Mucosa of stomach (tissue), 1 donor: Measurements from ENCODE around the gene MNS1.
"Not testable (repeated sequence)": the region's sequence is repeated elsewhere in the genome, so short reads cannot be mapped to it uniquely, and the experiment has no call there.

Experiments used
- H3K27me3 ChIP-seq: one replicate; pipeline ENCODE4 v1.7.0; 2013; ENCODE audit warnings: mild to moderate bottlenecking, low read length; ENCODE audit not compliant: control insufficient read depth, insufficient read depth
- H3K36me3 ChIP-seq: one replicate; pipeline ENCODE4 v1.7.0; 2013; ENCODE audit warnings: low read length; ENCODE audit not compliant: control insufficient read depth, insufficient read depth
- H3K4me1 ChIP-seq: one replicate; pipeline ENCODE4 v1.7.0; 2013; ENCODE audit warnings: mild to moderate bottlenecking, low read length; ENCODE audit not compliant: control insufficient read depth, insufficient read depth
- H3K4me3 ChIP-seq: one replicate; pipeline ENCODE4 v1.7.0; 2013; ENCODE audit warnings: low read length
- H3K9ac ChIP-seq: one replicate; pipeline ENCODE4 v1.7.0; 2013; ENCODE audit warnings: mild to moderate bottlenecking, low read length, moderate library complexity
- H3K9me3 ChIP-seq: one replicate; pipeline ENCODE4 v1.7.0; 2013; ENCODE audit warnings: mild to moderate bottlenecking, low read length, moderate library complexity; ENCODE audit not compliant: control insufficient read depth
- donor health status: Pancreatic carcinoma.

The MNS1 gene

GRCh38 chr15:56442354-56442753, 22.6 kb downstream of the MNS1 start:
- Histone ChIP-seq H3K36me3 (no peaks in the 10 kb centered on the region), H3K27me3 (no peaks in the 10 kb centered on the region), H3K4me3 (no peak overlapping the region), H3K9me3 (no peaks in the 10 kb centered on the region), H3K4me1 (no peaks in the 10 kb centered on the region), H3K9ac (no peak overlapping the region)

- Histone ChIP-seq H3K27me3 (no peaks in the 10 kb centered on the region), H3K36me3 (no peaks in the 10 kb centered on the region), H3K9ac (no peak overlapping the region), H3K9me3 (no peaks in the 10 kb centered on the region), H3K4me1 (no peaks in the 10 kb centered on the region), H3K4me3 (no peak overlapping the region)
Observed at GRCh38 chr15:56440214-56440770, 24.6 kb downstream of the MNS1 start.

GRCh38 chr15:56432304-56432703, 32.6 kb downstream of the MNS1 start:
- Histone ChIP-seq H3K27me3 (no peaks in the 10 kb centered on the region), H3K4me3 (no peak overlapping the region), H3K9ac (no peak overlapping the region), H3K9me3 (no peaks in the 10 kb centered on the region), H3K4me1 (no peaks in the 10 kb centered on the region), H3K36me3 (no peaks in the 10 kb centered on the region)

- no peak overlapping the region for H3K4me3 ChIP-seq
Observed at GRCh38 chr15:56428821-56429458, 36.0 kb downstream of the MNS1 start.

GRCh38 chr15:56425976-56426375, 39.0 kb downstream of the MNS1 start:
- Histone ChIP-seq H3K9me3 (no peaks in the 10 kb centered on the region), H3K27me3 (no peaks in the 10 kb centered on the region), H3K36me3 (no peaks in the 10 kb centered on the region), H3K4me1 (no peaks in the 10 kb centered on the region), H3K9ac (no peak overlapping the region), H3K4me3 (no peak overlapping the region)

More at GRCh38 chr15:56428821-56429458, 36.0 kb downstream of the MNS1 start:
- Histone ChIP-seq H3K4me1 (no peaks in the 10 kb centered on the region), H3K36me3 (no peaks in the 10 kb centered on the region), H3K27me3 (no peaks in the 10 kb centered on the region), H3K9ac (no peak overlapping the region), H3K9me3 (no peaks in the 10 kb centered on the region)

- Histone ChIP-seq H3K4me1 (no peaks in the 10 kb centered on the region), H3K27me3 (no peaks in the 10 kb centered on the region), H3K4me3 (no peak overlapping the region), H3K9me3 (no peaks in the 10 kb centered on the region), H3K36me3 (no peaks in the 10 kb centered on the region), H3K9ac (no peak overlapping the region)
Observed at GRCh38 chr15:56425276-56425675, 39.7 kb downstream of the MNS1 start.

GRCh38 chr15:56413114-56413733, 51.7 kb downstream of the MNS1 start:
- not testable (repeated sequence) for H3K27me3 ChIP-seq, H3K4me3 ChIP-seq, H3K36me3 ChIP-seq, H3K9ac ChIP-seq, H3K4me1 ChIP-seq, H3K9me3 ChIP-seq

GRCh38 chr15:56411122-56411749, 53.7 kb downstream of the MNS1 start:
- H3K27me3 ChIP-seq: no peaks in the 10 kb centered on the region
- no peaks in the 10 kb centered on the region for H3K9me3 ChIP-seq
- H3K36me3 ChIP-seq: no peaks in the 10 kb centered on the region
- H3K4me3 ChIP-seq: no peak overlapping the region
- H3K4me1 ChIP-seq: no peaks in the 10 kb centered on the region
- H3K9ac ChIP-seq: no peak overlapping the region

- no peaks in the 10 kb centered on the region for H3K36me3 ChIP-seq
- H3K4me3 ChIP-seq: no peak overlapping the region
- no peaks in the 10 kb centered on the region for H3K4me1 ChIP-seq
- no peaks in the 10 kb centered on the region for H3K27me3 ChIP-seq
- H3K9me3 ChIP-seq: no peaks in the 10 kb centered on the region
- H3K9ac ChIP-seq: no peak overlapping the region
Observed at GRCh38 chr15:56410721-56411120, 54.2 kb downstream of the MNS1 start.

GRCh38 chr15:56399209-56399608, 65.7 kb downstream of the MNS1 start:
- not testable (repeated sequence) for H3K36me3 ChIP-seq

GRCh38 chr15:56397325-56397724, 67.6 kb downstream of the MNS1 start:
- not testable (repeated sequence) for H3K9me3 ChIP-seq, H3K4me1 ChIP-seq, H3K27me3 ChIP-seq, H3K36me3 ChIP-seq, H3K4me3 ChIP-seq, H3K9ac ChIP-seq

More at GRCh38 chr15:56399209-56399608, 65.7 kb downstream of the MNS1 start:
- H3K9me3 ChIP-seq, H3K27me3 ChIP-seq, H3K4me3 ChIP-seq, H3K9ac ChIP-seq, H3K4me1 ChIP-seq: not testable (repeated sequence)

- Histone ChIP-seq H3K9ac (no peak overlapping the region), H3K4me1 (no peaks in the 10 kb centered on the region), H3K36me3 (no peaks in the 10 kb centered on the region), H3K4me3 (no peak overlapping the region), H3K9me3 (no peaks in the 10 kb centered on the region), H3K27me3 (no peaks in the 10 kb centered on the region)
Observed at GRCh38 chr15:56394909-56395308, 70.0 kb downstream of the MNS1 start.
